A549 (cell line): ENCODE measurements around the gene FAM13A. TPM values are rescaled to one million over a fixed set of nuclear protein-coding genes. Genes with fewer than 3 reads are reported as not detected.
A peak's percentile ranks its signal among the peaks of the same experiment; 100 is the strongest.

Source experiments
- ATAC-seq, 2 experiments: fragments of 200-7000 bp in 1 of 2; fragments of >200 bp in 1 of 2; cut with Nextera tagmentation in 1 of 2; cut with Tn5 transposase in 1 of 2; 3 replicates each; pipeline versions ENCODE4 v1.8.0 to v1.9.1; 2018 to 2020; ENCODE audit warnings: mild to moderate bottlenecking in 1 of 2, moderate library complexity in 1 of 2
- CTCF ChIA-PET: fragments of 300-600 bp; sonication (Branson Sonifier 250); formaldehyde crosslinking; extraction: SDS; loops from one replicate; lab custom pipeline; 2021; ENCODE audit warnings: antibody characterized with exemption, inconsistent platforms; lab: Yijun Ruan, JAX
- POLR2A ChIA-PET: fragments of 350-600 bp; formaldehyde crosslinking; extraction: SDS; loops from one replicate; lab custom pipeline; 2021; ENCODE audit warnings: antibody characterized with exemption, inconsistent platforms; lab: Yijun Ruan, JAX
- DNase-seq, 2 experiments: peaks; one replicate each; pipeline versions ENCODE4 v3.0.0 to v3.0.0-alpha.2; 2011 to 2016; ENCODE audit warnings: low read depth in 1 of 2, low spot score in 1 of 2
- FAIRE-seq: peaks from 2 replicates; lab custom pipeline; 2011; peaks lifted over from hg19 to GRCh38; lab: Jason Lieb, UNC
- H3K27ac ChIP-seq, 2 experiments: fragments of >200 bp; sonication (Bioruptor Twin); formaldehyde crosslinking; 3 replicates each; pipeline ENCODE4 v1.5.1; 2016 to 2017
- H3K4me1 ChIP-seq: fragments of >200 bp; sonication (Bioruptor Twin); formaldehyde crosslinking; 3 replicates; pipeline ENCODE4 v1.6.1; 2016
- H3K4me2 ChIP-seq: fragments of >200 bp; sonication (Bioruptor Twin); formaldehyde crosslinking; 3 replicates; pipeline ENCODE4 v1.6.1; 2016
- H3K4me3 ChIP-seq: fragments of >200 bp; sonication (Bioruptor Twin); formaldehyde crosslinking; 3 replicates; pipeline ENCODE4 v1.5.1; 2016
- H3K9me3 ChIP-seq: fragments of >200 bp; sonication (Bioruptor Twin); formaldehyde crosslinking; 3 replicates; pipeline ENCODE4 v1.6.1; 2016
- ATOH8 ChIP-seq: fragments of 250-450 bp; sonication (Bioruptor Pico); IDR thresholded peaks from 2 replicates; pipeline ENCODE4 v1.5.0; 2020; ENCODE audit warnings: low read depth, mild to moderate bottlenecking, moderate library complexity
- BCL3 ChIP-seq: fragments of >200 bp; sonication (Bioruptor Twin); formaldehyde crosslinking; IDR thresholded peaks from 3 replicates; pipeline ENCODE4 v1.6.1; 2016
- CBX8 ChIP-seq: fragments of 200-600 bp; sonication (generic); IDR thresholded peaks from 2 replicates; pipeline ENCODE4 v1.6.1; 2016
- EHMT2 ChIP-seq: fragments of 200-600 bp; sonication (generic); IDR thresholded peaks from 2 replicates; pipeline ENCODE4 v1.6.1; 2016; ENCODE audit warnings: antibody characterized with exemption, low read depth, mild to moderate bottlenecking, moderate library complexity
- EP300 ChIP-seq, 2 experiments: fragments of >200 bp; sonication (Bioruptor Twin); formaldehyde crosslinking; IDR thresholded peaks; 2 replicates in 1 of 2; 3 replicates in 1 of 2; pipeline ENCODE4 v1.6.1; 2016 to 2017
- FOSB ChIP-seq: fragments of 250-450 bp; sonication (Bioruptor Pico); IDR thresholded peaks from 2 replicates; pipeline ENCODE4 v1.5.0; 2020; ENCODE audit warnings: mild to moderate bottlenecking, moderate library complexity
- GATA3 ChIP-seq: IDR thresholded peaks from 2 replicates; pipeline ENCODE4 v1.6.1; 2012; ENCODE audit warnings: borderline replicate concordance
- HOXA7 ChIP-seq: fragments of 250-450 bp; sonication (Bioruptor Pico); IDR thresholded peaks from 2 replicates; pipeline ENCODE4 v1.5.0; 2020; ENCODE audit warnings: mild to moderate bottlenecking, moderate library complexity
- HOXB5 ChIP-seq: fragments of 250-450 bp; sonication (Bioruptor Pico); IDR thresholded peaks from 2 replicates; pipeline ENCODE4 v1.5.0; 2020; ENCODE audit warnings: mild to moderate bottlenecking, moderate library complexity
- JUN ChIP-seq, 2 experiments: fragments of >200 bp; sonication (Bioruptor Twin); formaldehyde crosslinking; IDR thresholded peaks; 2 replicates in 1 of 2; 3 replicates in 1 of 2; pipeline ENCODE4 v1.6.1; 2016 to 2017
- KDM1A ChIP-seq: fragments of 200-600 bp; sonication (generic); IDR thresholded peaks from 2 replicates; pipeline ENCODE4 v1.6.1; 2016; ENCODE audit warnings: low read depth, mild to moderate bottlenecking
- MAFK ChIP-seq: fragments of 450-650 bp; IDR thresholded peaks from 2 replicates; pipeline ENCODE4 v1.6.1; 2014; ENCODE audit not compliant: partially characterized antibody
- MYC ChIP-seq: IDR thresholded peaks from 2 replicates; pipeline ENCODE4 v1.6.1; 2012; ENCODE audit warnings: mild to moderate bottlenecking, inconsistent platforms, low read length, improper control_type of control experiment, borderline replicate concordance
- POLR2AphosphoS2 ChIP-seq: conservative IDR thresholded peaks from 2 replicates; pipeline ENCODE4 v1.6.1; 2012; ENCODE audit warnings: low read length, improper control_type of control experiment, inconsistent platforms
- RCOR1 ChIP-seq: fragments of 150-350 bp; IDR thresholded peaks from 2 replicates; pipeline ENCODE4 v1.6.1; 2014; ENCODE audit warnings: antibody characterized with exemption, low read length, low read depth
- SMC3 ChIP-seq: fragments of >200 bp; sonication (Bioruptor Twin); formaldehyde crosslinking; IDR thresholded peaks from 3 replicates; pipeline ENCODE4 v1.6.1; 2018; ENCODE audit warnings: inconsistent platforms
- ZC3H11A ChIP-seq: fragments of 450-650 bp; IDR thresholded peaks from 2 replicates; pipeline ENCODE4 v1.6.1; 2014; ENCODE audit warnings: antibody characterized with exemption, mild to moderate bottlenecking
- ZNF302 ChIP-seq: fragments of 250-450 bp; sonication (Bioruptor Pico); IDR thresholded peaks from 2 replicates; pipeline ENCODE4 v1.9.0; 2021; ENCODE audit warnings: inconsistent platforms, mild to moderate bottlenecking, moderate library complexity
- ZSCAN20 ChIP-seq: fragments of 250-450 bp; sonication (Bioruptor Pico); IDR thresholded peaks from 2 replicates; pipeline ENCODE4 v1.8.0; 2022; ENCODE audit warnings: mild to moderate bottlenecking, moderate library complexity
- WGBS: methylation state at CpG from one replicate; pipeline ENCODE4 v1.1.6; 2017; ENCODE audit errors: missing lambda C conversion rate; 5-methylcytosine and 5-hydroxymethylcytosine counted together
- polyA plus RNA-seq, 4 experiments: library from polyadenylated mRNA; depleted of rRNA in 3 of 4; stranded (reverse); fragments of >200 nt; fragmentation: RNase III in 1 of 4; extraction: RNeasy Plus Mini Kit Qiagen cat#74134 plus additional on column Dnase treatment in 1 of 4; gene quantifications; 2 replicates in 3 of 4; 3 replicates in 1 of 4; pipeline ENCODE4 v1.2.3, GENCODE V29; 2011 to 2017

The FAM13A gene
- polyA plus RNA-seq, 2 of the 4 experiments (the other 2 are of a cell fraction) = 6.5 to 22.0 TPM

- H3K27ac ChIP-seq = no peak overlapping the region
- peaks cover 10% of the 10 kb centered on the region; the same call in 2 of the 3 replicates for H3K4me1 ChIP-seq
- no peak overlapping the region for H3K4me2 ChIP-seq
- TF ChIP-seq MAFK = no peak
- TF ChIP-seq SMC3 = no peak
- TF ChIP-seq HOXA7 (CRISPR knock-in tag) = no peak
- no peak for TF ChIP-seq KDM1A
- no peak for TF ChIP-seq MYC
- TF ChIP-seq FOSB (CRISPR knock-in tag) = no peak
- TF ChIP-seq CBX8 = no peak
- no peak for TF ChIP-seq EHMT2
- no peak for TF ChIP-seq ZSCAN20
- POLR2A ChIA-PET = no interaction called here
- no peak overlapping the region for H3K4me3 ChIP-seq
- FAIRE-seq (no peak), DNase-seq (no peak), ATAC-seq (no peak)
- CTCF ChIA-PET = no interaction called here
- no peaks in the 10 kb centered on the region for H3K9me3 ChIP-seq
- 74% methylated on average over 3 of the region's 3 CpGs for WGBS
Observed at GRCh38 chr4:88939697-88940096, 117.3 kb downstream of the FAM13A start.

- no peaks in the 10 kb centered on the region for H3K9me3 ChIP-seq
- DNase-seq (peak in 1 of 2 experiments; percentile 24), ATAC-seq (no peak), FAIRE-seq (no peak)
- H3K4me2 ChIP-seq = peak overlapping the region; percentile 30; the same call in 2 of the 3 replicates
- H3K4me1 ChIP-seq = peaks cover 10% of the 10 kb centered on the region; the same call in 2 of the 3 replicates
- TF ChIP-seq EP300 (IDR thresholded peaks at IDR 0.05) (no peak), JUN (IDR thresholded peaks at IDR 0.05) (no peak), SMC3 (no peak), ATOH8 (CRISPR knock-in tag) (no peak), RCOR1 (no peak), CBX8 (no peak), HOXB5 (CRISPR knock-in tag) (no peak), ZNF302 (CRISPR knock-in tag) (no peak), POLR2AphosphoS2 (no peak), BCL3 (no peak)
- ChIA-PET POLR2A (no interaction called here), CTCF (interaction anchor here (1.4 kb wide), 1 partner anchor 86 kb away, joined by 3 read pairs; no protein-coding TSS in a partner anchor)
- no peak overlapping the region for H3K27ac ChIP-seq
- no peak overlapping the region for H3K4me3 ChIP-seq
Observed at GRCh38 chr4:88938138-88938537, 118.8 kb downstream of the FAM13A start.

GRCh38 chr4:88937081-88937480, 119.9 kb downstream of the FAM13A start:
- FAIRE-seq = no peak

GRCh38 chr4:88933414-88934160, 123.4 kb downstream of the FAM13A start:
- POLR2A ChIA-PET = no interaction called here
- no peaks in the 10 kb centered on the region for H3K9me3 ChIP-seq
- DNase-seq = no peak
- CTCF ChIA-PET = interaction anchor here (0.5 to 0.6 kb wide), 2 partner anchors 344 to 405 kb away, joined by 3 read pairs; no protein-coding TSS in a partner anchor
- no peak overlapping the region for H3K4me3 ChIP-seq
- H3K27ac ChIP-seq = no peak overlapping the region
- H3K4me2 ChIP-seq = no peak overlapping the region
- TF ChIP-seq ZC3H11A = no peak
- H3K4me1 ChIP-seq = peaks cover 10% of the 10 kb centered on the region; the same call in 2 of the 3 replicates
- FAIRE-seq = no peak
- 37% methylated on average over 3 of the region's 3 CpGs for WGBS
- ATAC-seq = no peak

More at GRCh38 chr4:88937081-88937480, 119.9 kb downstream of the FAM13A start:
- Histone ChIP-seq H3K27ac (no peak overlapping the region), H3K4me1 (peaks cover 10% of the 10 kb centered on the region; the same call in 2 of the 3 replicates), H3K4me2 (no peak overlapping the region), H3K4me3 (no peak overlapping the region)
- ATAC-seq (no peak), DNase-seq (no peak)
- CTCF ChIA-PET = interaction anchor here (1.1 kb wide), 1 partner anchor 27 kb away, joined by 3 read pairs; no protein-coding TSS in a partner anchor
- WGBS = 91% methylated on average over 2 of the region's 2 CpGs
- no peak for TF ChIP-seq GATA3
- TF ChIP-seq, all 56 proteins: peak for 0
- POLR2A ChIA-PET = no interaction called here
- H3K9me3 ChIP-seq = no peaks in the 10 kb centered on the region
